ENCODE measurements around the gene RAB11A. TPM values are rescaled to one million over a fixed set of nuclear protein-coding genes. Genes with fewer than 3 reads are reported as not detected.
A peak's percentile ranks its signal among the peaks of the same experiment; 100 is the strongest.

Gene RAB11A
- total and polyA plus RNA-seq, 9 of the 15 experiments (the other 6 are each of a cell fraction or from before 2014, with no cell fraction given), result 129 to 369 (median 245) TPM

- POLR2A ChIA-PET, result interaction anchor here (0.7 to 1.3 kb wide), 3 partner anchors 10 to 36 kb away, joined by 3 to 6 read pairs (median 3); no protein-coding TSS in a partner anchor
- no peak for FAIRE-seq
- peaks cover 17 to 36% of the 10 kb centered on the region in 2 experiments for H3K4me1 ChIP-seq (replicated peaks in 1 of 2; ENCODE audit: control insufficient read depth in 2 of 2, insufficient read depth in 2 of 2, low read length in 2 of 2)
These were observed 47.0 kb upstream of the RAB11A start for GRCh38 chr15:65822316-65822715.

GRCh38 chr15:65824031-65824743 lies 45.1 kb upstream of the RAB11A start:
- Histone ChIP-seq H3K9me3 (replicated peaks; ENCODE audit: control insufficient read depth, insufficient read depth, low read depth, low read length) (no peaks in the 10 kb centered on the region), H3K9me1 (ENCODE audit: control insufficient read depth, insufficient read depth, low read length) (no peaks in the 10 kb centered on the region), H3K27me3 (ENCODE audit: control insufficient read depth in 2 of 2, insufficient read depth in 2 of 2, low read length in 2 of 2) (no peaks in the 10 kb centered on the region), H3K27ac (ENCODE audit: extremely low read depth, low read depth, low read length) (peak overlapping the region; percentile 27; the same call in 1 of the 3 replicates), H4K20me1 (replicated peaks; ENCODE audit: control insufficient read depth, insufficient read depth, low read length) (no peaks in the 10 kb centered on the region), H3K79me2 (ENCODE audit: control insufficient read depth, insufficient read depth, low read length) (no peaks in the 10 kb centered on the region), H3K9ac (ENCODE audit: insufficient read depth in 1 of 2, low read depth in 2 of 2, low read length in 2 of 2) (peak overlapping the region; percentile 1 to 47; a peak in 3 of 4 replicates), H3K4me3 (no peak overlapping the region), H2AFZ (ENCODE audit: low read depth, low read length) (peak overlapping the region; percentile 93), H3K4me1 (replicated peaks in 1 of 2; ENCODE audit: control insufficient read depth in 2 of 2, insufficient read depth in 2 of 2, low read length in 2 of 2) (peaks cover 17 to 33% of the 10 kb centered on the region in 2 experiments), H3K4me2 (ENCODE audit: insufficient read depth, low read length) (peak overlapping the region; percentile 35; the same call in 1 of the 2 replicates), H3K36me3 (ENCODE audit: control insufficient read depth, insufficient read depth, low read length) (no peaks in the 10 kb centered on the region)
- ChIA-PET CTCF (ENCODE audit: low intra/inter-chr PET ratio) (interaction anchor here (1.1 to 1.2 kb wide), 2 partner anchors 33 to 186 kb away, joined by 3 to 4 read pairs; no protein-coding TSS in a partner anchor), POLR2A (interaction anchor here (1.2 to 1.5 kb wide), 3 partner anchors 8 to 32 kb away, joined by 3 to 7 read pairs (median 6); partner anchors contain the start of gene DENND4A)
- intact Hi-C loops (cut with micrococcal nuclease) (loop anchor here (2.0 kb wide), 1 partner anchor 31 kb away; the partner anchor contains the start of gene DENND4A), in situ Hi-C loops (cut with MboI) (no loop called here)
- no TSS peak for BruUV-seq (replicated peaks)
- ATAC-seq (peak; percentile 95), DNase-seq (ENCODE audit: extremely low read depth in 1 of 4, low spot score in 3 of 4) (peak; percentile 52 to 88 (median 66)), FAIRE-seq (peak; percentile 91)
- WGBS (ENCODE audit: insufficient coverage, low coverage, missing lambda C conversion rate), result 25% methylated on average over 7 of the region's 7 CpGs
- TF ChIP-seq ATF4 (CRISPR knock-in tag; IDR thresholded peaks at IDR 0.05), result no peak
- TF ChIP-seq ZBTB5 (IDR thresholded peaks at IDR 0.05), result no peak
- TF ChIP-seq C11orf30 (IDR thresholded peaks at IDR 0.05; ENCODE audit: low read depth), result no peak
- no peak for TF ChIP-seq NR4A1 (CRISPR knock-in tag; IDR thresholded peaks at IDR 0.05)
- TF ChIP-seq NR4A1 (tag; IDR thresholded peaks at IDR 0.05), result no peak
- no peak for TF ChIP-seq FUS (optimal IDR thresholded peaks at IDR 0.05; ENCODE audit: low read depth, low read length)
- no peak for TF ChIP-seq ZNF24 (IDR thresholded peaks at IDR 0.05)
- peak; percentile 56; the same call in 1 of the 2 replicates for TF ChIP-seq DEAF1 (CRISPR knock-in tag; IDR thresholded peaks at IDR 0.05)
- no peak for TF ChIP-seq ZNF79 (CRISPR knock-in tag; IDR thresholded peaks at IDR 0.05; ENCODE audit: low read depth)
- TF ChIP-seq ZNF384 (IDR thresholded peaks at IDR 0.05; ENCODE audit: low read depth, low read length), result peak; percentile 94

More at GRCh38 chr15:65822316-65822715, 47.0 kb upstream of the RAB11A start:
- Histone ChIP-seq H2AFZ (ENCODE audit: low read depth, low read length) (no peak overlapping the region), H3K27me3 (ENCODE audit: control insufficient read depth in 2 of 2, insufficient read depth in 2 of 2, low read length in 2 of 2) (no peaks in the 10 kb centered on the region), H3K9me1 (ENCODE audit: control insufficient read depth, insufficient read depth, low read length) (no peaks in the 10 kb centered on the region), H3K9ac (ENCODE audit: insufficient read depth in 1 of 2, low read depth in 2 of 2, low read length in 2 of 2) (no peak overlapping the region), H3K9me3 (replicated peaks; ENCODE audit: control insufficient read depth, insufficient read depth, low read depth, low read length) (no peaks in the 10 kb centered on the region), H3K79me2 (ENCODE audit: control insufficient read depth, insufficient read depth, low read length) (no peaks in the 10 kb centered on the region), H3K4me2 (ENCODE audit: insufficient read depth, low read length) (no peak overlapping the region), H3K36me3 (ENCODE audit: control insufficient read depth, insufficient read depth, low read length) (no peaks in the 10 kb centered on the region), H4K20me1 (replicated peaks; ENCODE audit: control insufficient read depth, insufficient read depth, low read length) (no peaks in the 10 kb centered on the region), H3K4me3 (no peak overlapping the region), H3K27ac (ENCODE audit: extremely low read depth, low read depth, low read length) (no peak overlapping the region)
- CTCF ChIA-PET (ENCODE audit: low intra/inter-chr PET ratio), result no interaction called here
- DNase-seq (ENCODE audit: extremely low read depth in 1 of 4, low spot score in 3 of 4) (no peak), ATAC-seq (no peak)
- TF ChIP-seq ZNF551 (CRISPR knock-in tag; IDR thresholded peaks at IDR 0.05), result no peak
- intact Hi-C loops (cut with micrococcal nuclease) (no loop called here), in situ Hi-C loops (cut with MboI) (no loop called here)
- no TSS peak for BruUV-seq (replicated peaks)
- 77% methylated on average over 3 of the region's 3 CpGs for WGBS (ENCODE audit: insufficient coverage, low coverage, missing lambda C conversion rate)

Data from K562 (cell line).